GM13976 (cell line): ENCODE measurements around the gene UNC5B.

Experiments used
- DNase-seq: peaks from one replicate; pipeline ENCODE4 v3.0.0; 2012; ENCODE audit warnings: low spot score
- CTCF ChIP-seq: IDR thresholded peaks from 2 replicates; pipeline ENCODE4 v1.5.1; 2012; ENCODE audit warnings: borderline replicate concordance, mild to moderate bottlenecking; ENCODE audit not compliant: insufficient read depth; ENCODE audit errors: extremely low read depth, missing control alignments, control extremely low read depth
- in situ Hi-C: fragments of 300-500 bp; cut with MboI; formaldehyde crosslinking; loops from one replicate; pipeline ENCODE4 v1.12.0; 2022; ENCODE audit warnings: low sequenced_read_pairs, mixed read lengths, inconsistent platforms; ENCODE audit not compliant: unreplicated experiment

The UNC5B gene

GRCh38 chr10:71344993-71345480 is 132.7 kb downstream of the UNC5B start:
- in situ Hi-C loops, result no loop called here
- no peak for TF ChIP-seq CTCF
- no peak for DNase-seq

GRCh38 chr10:71345694-71346093 is 133.3 kb downstream of the UNC5B start:
- DNase-seq, result no peak
- in situ Hi-C loops, result no loop called here
- no peak for TF ChIP-seq CTCF

- in situ Hi-C loops, result no loop called here
- no peak for DNase-seq
- TF ChIP-seq CTCF, result no peak
Observed at GRCh38 chr10:71346731-71347130, 134.4 kb downstream of the UNC5B start.

- in situ Hi-C loops, result no loop called here
- TF ChIP-seq CTCF, result no peak
- DNase-seq, result no peak
Observed at GRCh38 chr10:71347587-71348395, 135.4 kb downstream of the UNC5B start.

GRCh38 chr10:71348850-71349249 is 136.5 kb downstream of the UNC5B start:
- no peak for TF ChIP-seq CTCF
- in situ Hi-C loops, result no loop called here
- no peak for DNase-seq

- in situ Hi-C loops, result no loop called here
- no peak for TF ChIP-seq CTCF
- no peak for DNase-seq
Observed at GRCh38 chr10:71349406-71349805, 137.0 kb downstream of the UNC5B start.
